Left lung (tissue), 10 donors: ENCODE data around the gene NHLRC2. TPM values are rescaled to one million over a fixed set of nuclear protein-coding genes. Genes with fewer than 3 reads are reported as not detected.
"Not testable (repeated sequence)": the region's sequence is repeated elsewhere in the genome, so short reads cannot be mapped to it uniquely, and the experiment has no call there.

Source experiments
- ATAC-seq: fragments of 200-7000 bp; cut with Tn5 transposase; one replicate; pipeline ENCODE4 v1.9.1; 2020; ENCODE audit warnings: moderate library complexity
- DNase-seq, 4 donors: peaks; one replicate each; pipeline ENCODE4 v3.0.0-alpha.2; 2013 to 2020
- H3K27ac ChIP-seq, 2 donors: fragments of 200-600 bp; sonication (generic) in 1 of 2; one replicate each; pipeline versions ENCODE4 v1.5.0 to v1.8.0; 2020 to 2021
- H3K27me3 ChIP-seq, 2 donors: fragments of 200-600 bp; sonication (generic) in 1 of 2; one replicate each; pipeline versions ENCODE4 v1.5.0 to v1.8.0; 2020 to 2021
- H3K36me3 ChIP-seq, 2 donors: fragments of 200-600 bp; sonication (generic) in 1 of 2; one replicate each; pipeline versions ENCODE4 v1.5.0 to v1.8.0; 2020 to 2021
- H3K4me1 ChIP-seq, 2 donors: fragments of 200-600 bp; one replicate each; pipeline ENCODE4 v1.8.0; 2021
- H3K4me3 ChIP-seq, 2 donors: fragments of 200-600 bp; sonication (generic) in 1 of 2; one replicate each; pipeline versions ENCODE4 v1.5.0 to v1.8.0; 2020 to 2021; ENCODE audit warnings: mild to moderate bottlenecking in 1 of 2
- H3K9me3 ChIP-seq, 2 donors: fragments of 200-600 bp; sonication (generic) in 1 of 2; one replicate each; pipeline versions ENCODE4 v1.5.0 to v1.8.0; 2020 to 2021
- intact Hi-C, 2 donors: fragments of 100-400 bp; cut with DNase I; formaldehyde crosslinking; loops; one replicate each; pipeline versions ENCODE4 v1.11.2 to v1.14.2; 2022
- polyA plus RNA-seq, 6 donors: library from polyadenylated mRNA; unstranded; fragments of 120-200 nt; gene quantifications; one replicate each; pipeline ENCODE4 v1.2.1, GENCODE V29; 2013; ENCODE audit not compliant: insufficient read length in 6 of 6
- total RNA-seq, 2 donors: library from RNA; stranded (reverse); fragmentation: NEBNext Ultra II Directional; extraction: Animal tissue kit (Norgen Biotek cat#: 25700); gene quantifications; one replicate each; pipeline ENCODE4 v1.2.1, GENCODE V29; 2021
- TF ChIP-seq, protein P1 (sequence below), 2 donors: fragments of 200-600 bp; sonication (generic) in 1 of 2; IDR thresholded peaks; one replicate each; pipeline versions ENCODE4 v1.5.0 to v1.8.0; 2021; ENCODE audit warnings: antibody characterized with exemption in 2 of 2
- donor health status: DM: no; HTN: yes; CAD: no.
- donor health status: DM: no; HTN: no; CAD: no.

NHLRC2 gene
- total and polyA plus RNA-seq, 8 donors = 22.0 to 48.2 (median 26.6) TPM

DNA sequence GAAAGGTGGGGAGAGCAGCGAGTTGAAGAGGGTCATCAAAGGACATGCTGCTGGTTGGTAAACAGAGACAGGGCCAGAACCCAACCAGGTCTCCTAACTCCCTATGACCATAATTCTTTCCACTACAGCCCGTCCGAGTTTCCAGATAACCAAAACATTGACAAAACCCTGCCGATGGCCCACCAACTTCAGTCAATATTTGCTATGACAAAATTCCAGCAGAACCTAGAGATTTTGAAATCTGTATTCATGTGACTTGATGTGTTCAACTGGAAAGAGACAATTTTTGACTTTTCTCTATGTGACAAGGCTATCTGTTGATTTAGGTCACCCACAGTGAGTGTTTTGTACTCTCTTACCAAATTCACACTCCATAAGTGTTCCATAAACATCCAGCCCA lies 86.7 kb downstream of the NHLRC2 start:
- Histone ChIP-seq H3K4me1 (no peaks in the 10 kb centered on the region), H3K4me3 (no peak overlapping the region), H3K36me3 (no peaks in the 10 kb centered on the region), H3K9me3 (no peaks in the 10 kb centered on the region), H3K27me3 (no peaks in the 10 kb centered on the region), H3K27ac (no peak overlapping the region)
- intact Hi-C loops = no loop called here
- TF ChIP-seq, protein P1, sequence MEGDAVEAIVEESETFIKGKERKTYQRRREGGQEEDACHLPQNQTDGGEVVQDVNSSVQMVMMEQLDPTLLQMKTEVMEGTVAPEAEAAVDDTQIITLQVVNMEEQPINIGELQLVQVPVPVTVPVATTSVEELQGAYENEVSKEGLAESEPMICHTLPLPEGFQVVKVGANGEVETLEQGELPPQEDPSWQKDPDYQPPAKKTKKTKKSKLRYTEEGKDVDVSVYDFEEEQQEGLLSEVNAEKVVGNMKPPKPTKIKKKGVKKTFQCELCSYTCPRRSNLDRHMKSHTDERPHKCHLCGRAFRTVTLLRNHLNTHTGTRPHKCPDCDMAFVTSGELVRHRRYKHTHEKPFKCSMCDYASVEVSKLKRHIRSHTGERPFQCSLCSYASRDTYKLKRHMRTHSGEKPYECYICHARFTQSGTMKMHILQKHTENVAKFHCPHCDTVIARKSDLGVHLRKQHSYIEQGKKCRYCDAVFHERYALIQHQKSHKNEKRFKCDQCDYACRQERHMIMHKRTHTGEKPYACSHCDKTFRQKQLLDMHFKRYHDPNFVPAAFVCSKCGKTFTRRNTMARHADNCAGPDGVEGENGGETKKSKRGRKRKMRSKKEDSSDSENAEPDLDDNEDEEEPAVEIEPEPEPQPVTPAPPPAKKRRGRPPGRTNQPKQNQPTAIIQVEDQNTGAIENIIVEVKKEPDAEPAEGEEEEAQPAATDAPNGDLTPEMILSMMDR (IDR thresholded peaks at IDR 0.05) = no peak
- ATAC-seq (no peak), DNase-seq (no peak)

- H3K27ac ChIP-seq, H3K27me3 ChIP-seq, intact Hi-C loops: not testable (repeated sequence)
These were observed 88.7 kb downstream of the NHLRC2 start for GRCh38 chr10:113943196-113943595.

DNA sequence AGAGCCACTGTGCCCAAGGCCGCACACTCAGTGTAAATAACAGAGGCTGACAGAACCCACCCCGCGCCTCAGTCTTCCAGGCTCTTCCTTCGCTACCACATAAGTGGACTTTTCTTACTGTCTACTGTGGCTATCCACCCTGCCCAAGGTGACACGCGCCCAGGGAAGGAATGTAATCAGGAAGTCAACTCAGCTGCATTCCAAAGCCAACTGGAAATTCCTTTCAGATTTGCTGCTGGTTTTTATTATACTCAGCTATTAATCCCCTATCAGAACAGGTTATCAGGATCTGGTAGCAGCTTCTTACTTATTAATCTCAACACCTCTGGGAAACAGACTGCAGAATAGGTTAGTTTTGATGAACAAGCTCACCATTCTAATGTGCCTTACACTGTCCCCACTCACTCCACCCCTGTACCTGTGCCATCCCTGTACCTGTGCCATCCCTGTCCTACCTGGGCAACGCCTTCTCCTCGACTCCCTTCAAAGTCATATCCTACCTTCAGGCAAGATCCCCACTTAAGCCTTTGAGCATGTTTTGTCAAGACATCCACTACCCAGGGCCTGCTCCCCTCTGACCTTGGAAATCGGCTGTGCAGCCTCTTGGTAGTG lies 90.7 kb downstream of the NHLRC2 start:
- TF ChIP-seq, protein P1 (IDR thresholded peaks at IDR 0.05) = no peak
- H3K9me3 ChIP-seq = no peaks in the 10 kb centered on the region
- peak; percentile 88 for ATAC-seq
- H3K4me3 ChIP-seq = no peak overlapping the region
- H3K27me3 ChIP-seq = no peaks in the 10 kb centered on the region
- intact Hi-C loops = no loop called here
- no peaks in the 10 kb centered on the region for H3K36me3 ChIP-seq
- peak in 1 of 4 donors; percentile 49 for DNase-seq
- H3K27ac ChIP-seq = peak overlapping the region; percentile 1 to 37
- peaks cover 3 to 7% of the 10 kb centered on the region in 2 donors for H3K4me1 ChIP-seq

More at GRCh38 chr10:113943196-113943595, 88.7 kb downstream of the NHLRC2 start:
- H3K4me1 ChIP-seq, DNase-seq, H3K36me3 ChIP-seq, ATAC-seq, H3K4me3 ChIP-seq, H3K9me3 ChIP-seq: not testable (repeated sequence)

DNA sequence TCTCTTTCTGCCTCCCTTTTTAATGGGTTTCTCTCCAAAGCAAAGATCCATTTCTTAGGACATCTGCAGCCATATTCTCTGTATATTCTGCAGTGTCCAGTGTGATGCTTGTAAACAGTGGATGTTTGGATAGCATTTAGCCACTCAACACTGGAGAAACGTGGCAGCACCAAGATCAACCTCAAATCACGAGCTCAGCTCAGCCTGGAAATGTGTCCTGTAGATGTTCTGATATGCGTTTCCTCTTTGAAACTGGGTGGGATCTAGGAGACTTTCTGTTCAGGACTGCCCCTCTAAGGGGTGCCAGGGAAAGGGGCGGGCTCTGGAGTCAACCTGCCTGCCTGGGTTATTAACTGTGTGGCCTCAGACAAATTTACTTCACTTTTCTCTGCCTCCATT lies 91.2 kb downstream of the NHLRC2 start:
- Histone ChIP-seq H3K27me3 (no peaks in the 10 kb centered on the region), H3K4me3 (no peak overlapping the region), H3K36me3 (no peaks in the 10 kb centered on the region), H3K27ac (no peak overlapping the region), H3K9me3 (no peaks in the 10 kb centered on the region), H3K4me1 (peaks cover 3 to 7% of the 10 kb centered on the region in 2 donors)
- ATAC-seq (no peak), DNase-seq (no peak)
- TF ChIP-seq, protein P1 (IDR thresholded peaks at IDR 0.05) = no peak
- intact Hi-C loops = no loop called here

- Histone ChIP-seq H3K4me1 (peaks cover 3 to 7% of the 10 kb centered on the region in 2 donors), H3K4me3 (no peak overlapping the region), H3K27me3 (no peaks in the 10 kb centered on the region), H3K9me3 (no peaks in the 10 kb centered on the region), H3K36me3 (no peaks in the 10 kb centered on the region), H3K27ac (peak overlapping the region; percentile 10 to 44)
- intact Hi-C loops = no loop called here
- TF ChIP-seq, protein P1 (IDR thresholded peaks at IDR 0.05) = no peak
- peak in 1 of 4 donors; percentile 46 for DNase-seq
- peak; percentile 80 for ATAC-seq
These were observed 93.0 kb downstream of the NHLRC2 start for GRCh38 chr10:113947184-113948041.
